HG03520 (cell line): ENCODE data around the gene ACOD1.

Experiments
- ATAC-seq: cut with Tn5 transposase; IDR thresholded peaks from one replicate; pipeline ENCODE4 v1.9.1; 2021; ENCODE audit warnings: mild to moderate bottlenecking, moderate library complexity; ENCODE audit not compliant: unreplicated experiment

The ACOD1 gene

GRCh38 chr13:76983676-76984075 is 35.4 kb downstream of the ACOD1 start:
- no peak for ATAC-seq

- ATAC-seq: peak; percentile 68
These were observed 43.1 kb downstream of the ACOD1 start for GRCh38 chr13:76991432-76991795.

- peak; percentile 92 for ATAC-seq
These were observed 43.7 kb downstream of the ACOD1 start, which contains the start of gene CLN5 for GRCh38 chr13:76991796-76992547. Gene CLN5, plus strand, starts transcription at chr13:76992081. Its CDS starts 18 bp downstream, at chr13:76992099.

GRCh38 chr13:76992548-76993001 is 44.3 kb downstream of the ACOD1 start:
- ATAC-seq: no peak

GRCh38 chr13:76993021-76993420 is 44.7 kb downstream of the ACOD1 start:
- no peak for ATAC-seq

- no peak for ATAC-seq
These were observed 45.2 kb downstream of the ACOD1 start for GRCh38 chr13:76993473-76993872.

- no peak for ATAC-seq
These were observed 46.0 kb downstream of the ACOD1 start for GRCh38 chr13:76994281-76994680.

- ATAC-seq: no peak
These were observed 52.2 kb downstream of the ACOD1 start for GRCh38 chr13:77000475-77000874.

GRCh38 chr13:77001540-77001939 is 53.2 kb downstream of the ACOD1 start:
- no peak for ATAC-seq

GRCh38 chr13:77001963-77002587 is 53.8 kb downstream of the ACOD1 start:
- no peak for ATAC-seq

- ATAC-seq: no peak
These were observed 54.4 kb downstream of the ACOD1 start for GRCh38 chr13:77002590-77003190.
